ENCODE data around the gene DNASE1.
A peak's percentile ranks its signal among the peaks of the same experiment; 100 is the strongest.
"Not testable (repeated sequence)": the region's sequence is repeated elsewhere in the genome, so short reads cannot be mapped to it uniquely, and the experiment has no call there.

DNASE1 gene

DNA sequence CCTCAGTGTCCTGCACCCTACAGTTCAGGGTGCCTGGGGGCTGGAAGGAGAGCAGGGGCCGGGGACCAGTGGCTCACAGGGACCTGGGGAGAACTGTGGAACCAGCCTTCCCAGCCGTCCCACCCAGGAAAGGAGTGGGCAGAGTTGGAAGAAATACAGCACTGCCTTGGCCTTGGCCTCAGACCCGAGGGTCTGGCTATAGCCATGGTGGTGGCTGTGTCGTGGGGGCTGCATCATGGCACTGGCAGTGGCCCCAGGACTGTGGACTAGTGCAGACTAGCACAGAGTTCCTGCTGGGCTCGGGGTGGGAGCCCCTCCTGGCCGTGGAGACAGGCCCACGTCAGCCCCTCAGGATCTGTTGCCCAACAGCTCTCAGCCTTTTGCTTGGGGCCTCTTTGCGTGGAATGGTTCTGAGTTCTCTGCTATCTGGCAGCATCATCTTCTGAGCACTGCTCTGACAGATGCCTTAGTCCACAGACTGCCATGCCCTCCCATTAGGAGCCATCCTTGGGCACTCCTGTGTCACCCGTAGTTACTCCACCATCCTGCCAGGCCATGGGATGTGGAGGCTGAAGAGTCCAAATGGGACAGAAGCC is 12.6 kb upstream of the DNASE1 start:
- no peak for DNase-seq

DNA sequence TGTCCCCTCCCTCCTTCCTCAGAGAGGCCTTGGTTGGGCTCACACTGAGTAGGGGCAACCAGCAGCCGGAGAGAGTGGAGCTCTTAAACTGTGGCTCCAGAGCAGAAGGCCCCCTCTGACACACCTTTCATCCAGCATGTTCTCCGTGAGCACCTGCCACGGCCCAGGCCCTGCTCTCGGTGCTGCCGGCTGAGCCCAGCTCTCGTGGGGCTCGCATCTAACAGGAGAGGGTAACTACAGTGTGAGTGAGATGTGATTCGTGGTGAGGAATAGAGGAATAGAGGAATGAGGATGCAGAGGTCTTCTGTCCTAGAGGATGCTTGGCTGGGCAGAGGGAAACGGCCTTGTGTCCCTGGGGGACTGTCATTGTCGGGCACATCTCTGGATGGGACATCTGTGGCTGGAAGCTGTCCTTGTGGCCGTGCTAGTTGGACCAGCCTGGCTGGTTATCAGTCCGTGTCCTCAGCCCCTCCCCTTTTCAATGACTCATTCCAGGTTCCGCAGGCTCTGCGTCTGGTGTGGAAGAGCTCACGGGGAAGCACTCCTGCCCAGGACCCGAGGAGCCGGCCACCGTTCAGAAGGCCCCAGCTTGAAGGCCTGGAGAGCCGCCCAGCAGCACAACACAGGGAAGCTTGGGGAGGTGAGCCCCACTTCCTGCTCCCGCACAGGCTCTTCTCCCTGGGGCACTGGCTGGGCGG is 11.9 kb upstream of the DNASE1 start:
- peak; percentile 9 for DNase-seq

DNA sequence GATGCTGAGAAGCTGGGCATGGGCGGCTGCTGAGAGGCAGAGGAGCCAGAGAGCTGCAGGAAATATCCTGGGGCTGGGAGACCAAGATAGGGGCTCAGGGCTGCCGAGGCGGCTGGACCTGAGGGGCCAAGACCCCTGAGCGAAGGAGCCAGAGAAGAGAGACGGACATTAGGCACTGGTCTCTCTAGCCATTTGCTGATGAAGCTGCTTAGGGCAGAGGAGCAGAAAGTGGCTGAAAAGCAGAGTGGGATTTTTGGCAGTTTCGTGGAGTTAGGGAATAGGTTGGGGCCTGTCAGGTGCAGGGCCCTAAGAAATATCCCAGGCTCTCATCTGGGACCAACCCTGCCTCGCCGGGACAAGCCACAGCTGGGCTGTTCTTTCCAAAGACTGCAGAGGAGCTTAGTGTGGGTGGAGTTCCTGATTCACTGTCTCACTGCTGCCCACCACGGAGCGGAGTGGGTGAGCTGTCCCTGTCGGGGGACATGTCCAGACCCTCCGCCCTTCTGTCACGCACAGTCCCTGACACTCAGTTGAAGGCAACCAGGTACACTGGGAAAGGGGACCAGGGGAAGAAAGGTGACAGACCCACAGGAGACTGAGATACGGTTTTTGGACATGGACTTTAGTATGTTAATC is 11.3 kb upstream of the DNASE1 start:
- DNase-seq: no peak

DNA sequence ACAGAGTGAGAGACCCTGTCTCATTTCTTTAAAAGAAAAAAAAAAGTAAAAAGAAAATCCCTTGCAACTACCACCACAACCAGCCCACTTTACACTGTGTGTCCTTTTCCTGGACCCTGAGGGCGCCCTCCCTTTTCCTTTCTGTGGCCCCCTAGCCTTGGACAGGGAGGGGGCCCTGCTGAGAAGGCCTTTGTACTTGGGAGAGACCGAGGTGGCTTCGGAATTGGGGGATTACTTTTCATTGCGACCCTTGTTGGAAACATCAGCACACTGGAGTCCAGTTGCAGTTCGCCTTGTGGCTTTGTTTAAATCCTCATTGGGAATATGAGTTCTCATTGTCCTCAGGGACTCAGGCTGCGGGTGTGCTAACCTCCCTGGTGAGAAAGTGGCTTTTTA is 9.4 kb upstream of the DNASE1 start:
- DNase-seq: no peak

- DNase-seq: peak; percentile 52
Observed at GRCh38 chr16:3645504-3646347, 8.8 kb upstream of the DNASE1 start.

- peak; percentile 87 for DNase-seq
Observed at GRCh38 chr16:3646348-3646920, 8.1 kb upstream of the DNASE1 start.

GRCh38 chr16:3650631-3651265 is 3.7 kb upstream of the DNASE1 start:
- peak; percentile 51 for DNase-seq

DNA sequence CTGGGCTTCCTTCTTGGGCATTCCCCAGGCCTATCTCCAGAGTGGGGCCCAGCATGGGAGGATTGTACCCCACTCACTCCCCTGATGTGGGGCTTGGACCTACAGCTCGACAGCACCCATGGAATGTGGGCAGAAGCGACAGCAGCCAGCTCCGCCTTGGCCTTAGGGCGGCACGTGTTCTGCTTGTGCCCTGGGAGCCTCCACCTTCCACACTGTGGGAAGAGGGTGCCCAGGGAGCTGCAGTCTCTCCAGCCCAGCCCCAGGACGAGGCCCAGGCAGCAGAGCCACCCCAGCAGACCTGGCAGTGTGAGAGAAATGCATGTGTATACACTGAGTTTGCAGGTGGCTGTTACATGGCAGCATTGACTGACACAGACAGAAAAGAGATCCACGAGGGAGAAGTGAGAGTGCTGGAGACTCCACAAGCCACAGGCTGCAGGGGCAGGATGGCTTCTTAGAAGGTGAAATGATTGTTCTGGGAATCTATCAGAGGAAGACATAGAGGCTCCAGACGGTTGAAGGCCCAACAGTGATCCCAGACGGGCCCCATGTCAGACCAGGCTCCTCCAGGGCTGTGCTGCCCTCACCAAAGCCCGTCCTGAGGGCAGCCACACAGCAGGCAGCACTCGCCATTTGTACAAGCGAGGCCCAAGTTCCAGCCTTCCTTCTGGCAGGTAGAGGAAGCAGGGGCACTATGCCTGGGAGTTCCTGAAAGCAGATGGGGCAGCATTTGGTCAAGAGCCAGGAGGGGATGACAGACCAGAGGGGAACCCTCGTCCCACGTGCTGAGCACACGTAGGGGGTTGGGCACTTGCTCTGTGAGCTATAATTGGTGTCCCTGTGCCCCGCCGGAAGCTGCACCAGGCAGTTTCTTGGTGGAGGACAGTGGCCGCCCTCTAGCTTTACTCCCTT is 2.8 kb upstream of the DNASE1 start:
- no peak for DNase-seq

DNA sequence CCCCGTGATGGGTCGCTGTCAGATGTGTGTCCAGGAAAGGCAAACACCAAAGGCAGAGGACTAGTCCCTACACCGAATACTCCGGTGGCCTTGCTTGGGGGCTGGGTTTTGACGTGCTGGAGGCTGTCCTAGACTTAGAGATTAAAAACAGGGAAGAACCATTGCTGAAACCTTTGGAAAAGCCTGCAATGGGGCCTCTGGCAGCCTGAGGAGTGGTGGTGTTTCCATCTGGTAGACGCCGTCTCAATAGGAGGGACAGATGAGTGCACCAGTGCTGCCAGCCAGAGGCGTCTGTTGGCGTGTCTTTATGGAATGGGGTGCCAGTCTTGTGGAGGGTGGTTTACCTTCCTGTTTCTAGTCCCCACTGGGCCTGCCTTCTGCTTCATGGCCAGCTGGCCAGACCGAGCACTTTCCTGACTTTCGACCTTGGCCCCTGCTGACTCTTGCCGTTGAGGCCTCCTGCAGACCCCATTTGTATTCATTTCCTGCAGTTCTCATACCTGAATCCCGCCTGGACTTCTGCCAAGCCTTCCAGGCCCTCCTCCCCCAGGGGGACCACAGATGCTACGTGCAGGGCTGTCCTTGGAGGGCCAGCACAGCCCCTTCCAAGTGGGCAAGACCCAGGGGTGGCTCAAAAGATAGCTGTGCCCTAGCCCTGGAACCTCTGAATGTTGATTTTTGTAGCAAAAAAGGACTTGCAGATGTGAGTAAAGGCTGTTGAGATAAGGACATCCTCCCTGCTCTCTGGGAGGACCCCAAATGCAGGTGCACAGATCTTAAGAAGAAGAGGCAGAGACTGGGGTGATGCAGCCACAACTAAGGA is 1.9 kb upstream of the DNASE1 start:
- DNase-seq: no peak

DNA sequence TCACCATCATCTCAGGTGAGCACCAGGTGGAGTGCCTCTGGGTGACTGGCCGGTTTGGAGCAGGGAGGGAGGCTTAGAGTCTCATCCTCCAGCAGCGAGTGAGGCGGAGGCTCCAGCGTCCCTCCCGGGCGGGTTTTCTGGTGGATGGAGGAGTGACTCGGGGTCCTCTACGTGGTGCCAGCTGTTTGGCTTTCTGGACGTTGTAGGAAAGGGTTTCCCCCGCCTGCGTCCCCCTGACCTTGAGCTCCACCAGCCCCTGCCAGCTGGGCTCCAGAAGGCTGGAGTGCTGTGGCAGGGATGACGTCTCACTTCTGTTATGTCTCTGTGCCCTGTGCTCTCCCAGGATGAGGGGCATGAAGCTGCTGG is 522 bp downstream of the DNASE1 start:
- no peak for DNase-seq

DNA sequence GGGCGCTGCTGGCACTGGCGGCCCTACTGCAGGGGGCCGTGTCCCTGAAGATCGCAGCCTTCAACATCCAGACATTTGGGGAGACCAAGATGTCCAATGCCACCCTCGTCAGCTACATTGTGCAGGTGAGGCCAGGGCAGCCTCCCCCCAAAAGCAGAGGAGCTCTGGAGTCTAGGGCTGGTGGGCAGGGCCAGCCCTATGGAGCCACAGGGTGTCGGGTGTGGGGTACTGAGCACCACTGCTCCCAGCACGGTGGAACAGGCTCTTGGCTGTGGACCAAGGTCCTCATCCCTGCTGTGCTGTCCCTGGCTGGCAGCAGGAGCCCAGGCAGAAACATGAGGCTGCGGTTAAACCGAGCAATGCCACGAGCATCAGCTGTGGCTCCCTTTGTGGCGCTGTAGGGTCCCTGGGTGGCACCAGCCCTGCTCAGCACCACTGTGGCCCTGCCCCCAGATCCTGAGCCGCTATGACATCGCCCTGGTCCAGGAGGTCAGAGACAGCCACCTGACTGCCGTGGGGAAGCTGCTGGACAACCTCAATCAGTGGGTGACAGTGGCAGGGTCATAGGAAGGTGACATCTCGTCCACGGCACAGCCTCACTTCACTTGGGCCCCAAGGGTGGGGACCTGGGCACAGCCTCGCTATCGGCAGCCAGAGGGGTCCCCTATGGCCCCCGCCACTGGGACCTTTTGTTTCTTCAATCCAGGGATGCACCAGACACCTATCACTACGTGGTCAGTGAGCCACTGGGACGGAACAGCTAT is 1.1 kb downstream of the DNASE1 start:
- no peak for DNase-seq

DNA sequence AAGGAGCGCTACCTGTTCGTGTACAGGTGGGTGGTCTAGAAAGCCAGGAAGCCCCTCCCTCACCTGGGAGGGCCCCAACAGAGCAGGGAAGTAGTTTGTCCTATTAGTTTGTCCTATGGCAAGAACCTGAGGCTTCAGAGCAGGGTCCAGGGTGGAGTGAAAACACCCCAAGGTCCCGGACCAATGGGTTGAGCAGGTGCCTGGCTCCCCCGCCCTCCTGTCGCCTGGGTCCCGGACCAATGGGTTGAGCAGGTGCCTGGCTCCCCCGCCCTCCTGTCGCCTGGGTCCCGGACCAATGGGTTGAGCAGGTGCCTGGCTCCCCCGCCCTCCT is 1.6 kb downstream of the DNASE1 start:
- not testable (repeated sequence) for DNase-seq

- no peak for DNase-seq
Observed at GRCh38 chr16:3656491-3657468, 2.3 kb downstream of the DNASE1 start.

- no peak for DNase-seq
Observed at GRCh38 chr16:3659251-3659650, 4.8 kb downstream of the DNASE1 start.

DNA sequence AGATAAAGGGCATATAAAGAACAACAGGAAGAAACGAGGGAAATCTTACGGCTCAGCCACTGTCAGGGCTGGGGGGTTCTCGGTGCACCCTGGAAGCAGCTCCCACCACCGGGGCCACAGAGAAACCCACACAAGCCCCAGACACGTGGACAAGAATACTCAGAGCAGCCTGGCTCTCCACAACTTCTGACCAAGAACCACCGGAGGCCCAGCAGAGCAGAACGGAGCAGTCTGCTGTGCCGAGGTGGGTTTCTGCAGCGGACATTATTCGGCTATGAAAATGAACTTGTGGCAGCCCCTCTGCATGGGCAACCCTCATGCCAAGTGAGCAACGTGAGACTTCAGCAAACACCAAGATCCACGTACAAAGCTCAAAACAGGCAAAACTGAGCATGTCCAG is 6.8 kb downstream of the DNASE1 start:
- DNase-seq: no peak

- DNase-seq: no peak
Observed at GRCh38 chr16:3661922-3662321, 7.4 kb downstream of the DNASE1 start.

DNA sequence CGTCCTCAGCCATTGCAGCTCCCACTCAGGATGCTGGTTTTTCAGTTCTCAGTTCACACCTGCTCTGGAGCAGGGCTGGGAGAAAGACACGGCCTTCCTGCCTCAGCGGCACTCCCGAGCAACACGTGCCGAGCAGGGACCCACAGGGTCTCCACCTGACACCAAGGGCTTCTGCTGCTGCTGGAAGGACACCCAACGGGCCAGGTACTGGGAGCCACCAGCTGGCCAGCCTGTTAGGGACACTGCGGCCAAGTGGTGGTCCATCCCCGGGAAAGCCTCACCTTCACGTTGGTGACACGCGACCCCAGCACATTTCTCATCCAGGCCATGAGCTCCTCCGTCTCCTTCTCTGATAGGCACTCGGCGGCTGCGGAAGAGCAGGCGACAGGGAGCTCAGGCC is 8.1 kb downstream of the DNASE1 start:
- no peak for DNase-seq

DNA sequence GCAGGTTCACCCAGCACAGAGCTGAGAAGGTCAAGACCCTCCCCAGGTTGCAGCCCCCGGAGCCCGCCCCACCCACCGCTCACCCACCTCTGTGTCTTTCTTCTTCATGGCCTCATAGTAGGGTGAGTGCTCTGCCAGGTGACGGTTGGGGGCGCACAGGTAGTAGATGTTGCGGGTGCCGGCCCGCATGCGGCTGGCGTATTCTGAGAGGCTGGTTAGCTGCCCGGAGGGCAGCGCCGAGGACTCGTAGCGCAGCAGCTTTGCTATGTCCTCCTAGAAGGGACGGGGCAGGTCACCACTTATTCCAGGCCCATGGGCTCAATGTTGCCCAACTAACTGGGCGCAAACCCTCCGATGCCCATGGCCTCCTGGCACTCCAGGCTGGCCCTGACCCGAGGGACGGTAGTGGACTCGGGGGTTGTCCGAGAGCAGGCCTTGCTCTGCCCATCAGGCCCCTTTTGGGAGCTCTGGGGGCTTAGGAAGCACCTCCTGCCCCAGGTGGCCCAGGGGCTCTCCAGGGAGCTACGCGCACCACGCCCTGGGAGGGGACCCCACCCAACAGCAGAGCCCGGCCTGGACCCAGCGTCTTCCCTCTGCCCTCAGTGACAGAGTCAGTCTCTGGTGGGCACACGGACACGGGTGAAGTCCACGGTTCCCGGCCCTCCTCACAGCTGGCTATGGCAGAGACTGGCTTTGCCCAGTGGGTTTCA is 9.9 kb downstream of the DNASE1 start:
- DNase-seq: no peak

Data from NCI-H510A treated with DMSO at 0.1 percent for 48 hours (cell line).